Measurements from ENCODE around the gene EIF3CL.
"Not testable (repeated sequence)": the region's sequence is repeated elsewhere in the genome, so short reads cannot be mapped to it uniquely, and the experiment has no call there.

Gene EIF3CL

GRCh38 chr16:28403220-28404072 is at the start of gene EIF3CL:
Gene EIF3CL (minus strand): TSS chr16:28403841. CDS start chr16:28403618, 223 bp downstream.
- DNase-seq (ENCODE audit: low read depth): not testable (repeated sequence)

- not testable (repeated sequence) for DNase-seq (ENCODE audit: low read depth)
Observed at GRCh38 chr16:28447081-28447480, 43.4 kb upstream of the EIF3CL start.

- not testable (repeated sequence) for DNase-seq (ENCODE audit: low read depth)
Observed at GRCh38 chr16:28446388-28446787, 42.7 kb upstream of the EIF3CL start.

GRCh38 chr16:28443943-28444342 is 40.3 kb upstream of the EIF3CL start:
- not testable (repeated sequence) for DNase-seq (ENCODE audit: low read depth)

- not testable (repeated sequence) for DNase-seq (ENCODE audit: low read depth)
Observed at GRCh38 chr16:28438899-28439298, 35.3 kb upstream of the EIF3CL start.

GRCh38 chr16:28435340-28435739 is 31.7 kb upstream of the EIF3CL start:
- not testable (repeated sequence) for DNase-seq (ENCODE audit: low read depth)

GRCh38 chr16:28426060-28426680 is 22.5 kb upstream of the EIF3CL start:
- DNase-seq (ENCODE audit: low read depth): not testable (repeated sequence)

- not testable (repeated sequence) for DNase-seq (ENCODE audit: low read depth)
Observed at GRCh38 chr16:28421071-28421750, 17.6 kb upstream of the EIF3CL start.

- not testable (repeated sequence) for DNase-seq (ENCODE audit: low read depth)
Observed at GRCh38 chr16:28417033-28417432, 13.4 kb upstream of the EIF3CL start.

GRCh38 chr16:28414530-28414929 is 10.9 kb upstream of the EIF3CL start:
- DNase-seq (ENCODE audit: low read depth): not testable (repeated sequence)

- DNase-seq (ENCODE audit: low read depth): not testable (repeated sequence)
Observed at GRCh38 chr16:28413585-28413984, 9.9 kb upstream of the EIF3CL start.

GRCh38 chr16:28392054-28392453 is 11.6 kb downstream of the EIF3CL start:
- DNase-seq (ENCODE audit: low read depth): not testable (repeated sequence)

- DNase-seq (ENCODE audit: low read depth): not testable (repeated sequence)
Observed at GRCh38 chr16:28382177-28382867, 21.3 kb downstream of the EIF3CL start.

GRCh38 chr16:28377822-28378221 is 25.8 kb downstream of the EIF3CL start:
- not testable (repeated sequence) for DNase-seq (ENCODE audit: low read depth)

GRCh38 chr16:28377108-28377625 is 26.5 kb downstream of the EIF3CL start:
- not testable (repeated sequence) for DNase-seq (ENCODE audit: low read depth)

- not testable (repeated sequence) for DNase-seq (ENCODE audit: low read depth)
Observed at GRCh38 chr16:28375115-28375514, 28.5 kb downstream of the EIF3CL start.

- DNase-seq (ENCODE audit: low read depth): not testable (repeated sequence)
Observed at GRCh38 chr16:28374281-28374680, 29.4 kb downstream of the EIF3CL start.

GRCh38 chr16:28367926-28368325 is 35.7 kb downstream of the EIF3CL start:
- not testable (repeated sequence) for DNase-seq (ENCODE audit: low read depth)

GRCh38 chr16:28364268-28365173 is 39.1 kb downstream of the EIF3CL start:
- DNase-seq (ENCODE audit: low read depth): not testable (repeated sequence)

GRCh38 chr16:28363408-28363807 is 40.2 kb downstream of the EIF3CL start, which contains the start of gene NPIPB6:
Gene NPIPB6 (minus strand): TSS chr16:28363508. CDS start chr16:28362822, 686 bp downstream.
- not testable (repeated sequence) for DNase-seq (ENCODE audit: low read depth)
